BLaER1 treated with 17β-estradiol and CSF1 and Interleukin-3, amounts not matched to agents 10 nM and 100 nM (cell line): ENCODE data around the gene FARS2.
A peak's percentile ranks its signal among the peaks of the same experiment; 100 is the strongest.

ENCODE experiments used
- H3K27ac ChIP-seq, 11 experiments: shearing (Covaris generic); formaldehyde crosslinking; 2 replicates each; pipeline ENCODE4 v1.8.1; 2022
- H3K27me3 ChIP-seq, 11 experiments: shearing (Covaris generic); formaldehyde crosslinking; 2 replicates each; pipeline ENCODE4 v1.8.1; 2022
- H3K36me3 ChIP-seq, 11 experiments: shearing (Covaris generic); formaldehyde crosslinking; 2 replicates each; pipeline ENCODE4 v1.8.1; 2022
- H3K4me1 ChIP-seq, 10 experiments: shearing (Covaris generic); formaldehyde crosslinking; 2 replicates each; pipeline ENCODE4 v1.8.1; 2022
- H3K4me2 ChIP-seq, 11 experiments: shearing (Covaris generic); formaldehyde crosslinking; 2 replicates each; pipeline ENCODE4 v1.8.1; 2022
- H3K4me3 ChIP-seq, 10 experiments: shearing (Covaris generic); formaldehyde crosslinking; 2 replicates each; pipeline ENCODE4 v1.8.1; 2022
- H3K9ac ChIP-seq, 11 experiments: shearing (Covaris generic); formaldehyde crosslinking; 2 replicates each; pipeline ENCODE4 v1.8.1; 2022
- H3K9me3 ChIP-seq, 11 experiments: shearing (Covaris generic); formaldehyde crosslinking; replicated peaks in 1 of 11; 2 replicates each; pipeline ENCODE4 v1.8.1; 2022
- H4K20me1 ChIP-seq, 11 experiments: shearing (Covaris generic); formaldehyde crosslinking; 2 replicates each; pipeline ENCODE4 v1.8.1; 2022
- Cebpa-rat ChIP-seq, 11 experiments: shearing (Covaris generic); IDR thresholded peaks; 2 replicates each; pipeline ENCODE4 v1.8.1; 2022

FARS2 gene

GRCh38 chr6:5712349-5713215, 451.3 kb downstream of the FARS2 start:
- Histone ChIP-seq H3K9me3 (peaks cover 15 to 33% (median 25%) of the 10 kb centered on the region in 11 experiments), H3K27ac (no peak overlapping the region; a peak in 1 of 22 replicates), H3K36me3 (peaks cover 0 to 11% (median 5%) of the 10 kb centered on the region in 11 experiments; a peak in 6 of 22 replicates), H4K20me1 (no peaks in the 10 kb centered on the region), H3K4me2 (peak overlapping the region; percentile 30 to 78 (median 48); a peak in 21 of 22 replicates), H3K4me1 (peaks cover 6 to 24% (median 12%) of the 10 kb centered on the region in 10 experiments; a peak in 19 of 20 replicates), H3K9ac (no peak overlapping the region; a peak in 1 of 22 replicates), H3K27me3 (no peaks in the 10 kb centered on the region), H3K4me3 (no peak overlapping the region)
- no peak for TF ChIP-seq Cebpa-rat (IDR thresholded peaks at IDR 0.05)

GRCh38 chr6:5713519-5713918, 452.2 kb downstream of the FARS2 start:
- peaks cover 14 to 24% (median 17%) of the 10 kb centered on the region in 10 experiments for H3K4me1 ChIP-seq
- no peak overlapping the region for H3K27ac ChIP-seq
- no peaks in the 10 kb centered on the region for H3K27me3 ChIP-seq
- H3K36me3 ChIP-seq = peaks cover 0 to 11% (median 5%) of the 10 kb centered on the region in 11 experiments; a peak in 6 of 22 replicates
- H4K20me1 ChIP-seq = no peaks in the 10 kb centered on the region
- H3K4me3 ChIP-seq = no peak overlapping the region
- H3K4me2 ChIP-seq = no peak overlapping the region
- no peak overlapping the region for H3K9ac ChIP-seq
- peaks cover 15 to 35% (median 27%) of the 10 kb centered on the region in 11 experiments for H3K9me3 ChIP-seq
- no peak for TF ChIP-seq Cebpa-rat (IDR thresholded peaks at IDR 0.05)

- 0 out of 22 replicates have a peak overlapping the region, but pooled peaks of 1 of the 11 experiments have one; percentile 13 for H3K9ac ChIP-seq
- no peaks in the 10 kb centered on the region for H3K27me3 ChIP-seq
- H3K4me2 ChIP-seq = peak overlapping the region; percentile 28 to 65 (median 51)
- peaks cover 15 to 34% (median 27%) of the 10 kb centered on the region in 11 experiments for H3K9me3 ChIP-seq
- peaks cover 24 to 34% (median 28%) of the 10 kb centered on the region in 10 experiments for H3K4me1 ChIP-seq
- peaks cover 0 to 11% (median 5%) of the 10 kb centered on the region in 11 experiments; a peak in 6 of 22 replicates for H3K36me3 ChIP-seq
- H4K20me1 ChIP-seq = no peaks in the 10 kb centered on the region
- TF ChIP-seq Cebpa-rat (IDR thresholded peaks at IDR 0.05) = no peak
- no peak overlapping the region for H3K4me3 ChIP-seq
- peak overlapping the region in 8 of 11 experiments; percentile 3 to 58 (median 48); a peak in 14 of 22 replicates for H3K27ac ChIP-seq
Measured at GRCh38 chr6:5718231-5718947, 457.1 kb downstream of the FARS2 start.

- peaks cover 36 to 77% (median 70%) of the 10 kb centered on the region in 10 experiments for H3K4me1 ChIP-seq
- peak overlapping the region; percentile 81 to 96 (median 92) for H3K4me2 ChIP-seq
- peak overlapping the region; percentile 69 to 83 (median 76) for H3K9ac ChIP-seq
- H4K20me1 ChIP-seq = peaks cover 0 to 4% (median 0%) of the 10 kb centered on the region in 11 experiments; a peak in 1 of 22 replicates
- H3K36me3 ChIP-seq = no peaks in the 10 kb centered on the region
- no peak for TF ChIP-seq Cebpa-rat (IDR thresholded peaks at IDR 0.05)
- H3K4me3 ChIP-seq = peak overlapping the region; percentile 20 to 60 (median 44); a peak in 18 of 20 replicates
- 0 out of 22 replicates have a peak, but pooled peaks cover 0 to 8% (median 0%) of the 10 kb centered on the region in 11 experiments for H3K27me3 ChIP-seq
- 0 out of 22 replicates have a peak, but pooled peaks cover 0 to 3% (median 0%) of the 10 kb centered on the region in 11 experiments for H3K9me3 ChIP-seq
- H3K27ac ChIP-seq = peak overlapping the region; percentile 83 to 94 (median 87)
Measured at GRCh38 chr6:5723841-5724691, 462.8 kb downstream of the FARS2 start.

GRCh38 chr6:5724911-5725310, 463.6 kb downstream of the FARS2 start:
- TF ChIP-seq Cebpa-rat (IDR thresholded peaks at IDR 0.05) = no peak
- Histone ChIP-seq H3K27ac (peak overlapping the region; percentile 83 to 94 (median 87); a peak in 19 of 22 replicates), H3K9ac (peak overlapping the region in 8 of 11 experiments; percentile 69 to 83 (median 76); a peak in 9 of 22 replicates), H3K36me3 (no peaks in the 10 kb centered on the region), H3K4me3 (peak overlapping the region in 1 of 10 experiments; percentile 47; a peak in 1 of 20 replicates), H3K27me3 (0 out of 22 replicates have a peak, but pooled peaks cover 0 to 8% (median 0%) of the 10 kb centered on the region in 11 experiments), H3K4me1 (peaks cover 39 to 78% (median 73%) of the 10 kb centered on the region in 10 experiments), H4K20me1 (peaks cover 0 to 6% (median 0%) of the 10 kb centered on the region in 11 experiments; a peak in 1 of 22 replicates), H3K9me3 (0 out of 22 replicates have a peak, but pooled peaks cover 0 to 3% (median 0%) of the 10 kb centered on the region in 11 experiments), H3K4me2 (peak overlapping the region; percentile 81 to 96 (median 92))

- no peak for TF ChIP-seq Cebpa-rat (IDR thresholded peaks at IDR 0.05)
- 0 out of 22 replicates have a peak, but pooled peaks cover 0 to 8% (median 0%) of the 10 kb centered on the region in 11 experiments for H3K27me3 ChIP-seq
- no peak overlapping the region for H3K4me3 ChIP-seq
- H3K9me3 ChIP-seq = 0 out of 22 replicates have a peak, but pooled peaks cover 0 to 3% (median 0%) of the 10 kb centered on the region in 11 experiments
- peak overlapping the region in 9 of 11 experiments; percentile 17 to 90 (median 82); a peak in 17 of 22 replicates for H3K4me2 ChIP-seq
- H4K20me1 ChIP-seq = peaks cover 0 to 6% (median 0%) of the 10 kb centered on the region in 11 experiments; a peak in 1 of 22 replicates
- peak overlapping the region in 5 of 11 experiments; percentile 1 to 88 (median 81); a peak in 8 of 22 replicates for H3K27ac ChIP-seq
- peak overlapping the region in 1 of 11 experiments; percentile 76; a peak in 1 of 22 replicates for H3K9ac ChIP-seq
- peaks cover 39 to 99% (median 89%) of the 10 kb centered on the region in 10 experiments for H3K4me1 ChIP-seq
- no peaks in the 10 kb centered on the region for H3K36me3 ChIP-seq
Measured at GRCh38 chr6:5726976-5727718, 465.8 kb downstream of the FARS2 start.
